Lung (tissue), 12 donors: ENCODE data around the gene KPNA2. TPM values are rescaled to one million over a fixed set of nuclear protein-coding genes. Genes with fewer than 3 reads are reported as not detected.

Source experiments
- ATAC-seq: fragments of 200-7000 bp; cut with Tn5 transposase; one replicate; pipeline ENCODE4 v1.9.1; 2020; ENCODE audit warnings: moderate number of reproducible peaks; ENCODE audit not compliant: insufficient read depth, low FRiP score
- DNase-seq, 3 donors: peaks; one replicate each; pipeline ENCODE4 v3.0.0-alpha.2; 2013 to 2017
- H3K27ac ChIP-seq, 2 donors: one replicate each; pipeline ENCODE4 v1.5.1; 2013; ENCODE audit warnings: mild to moderate bottlenecking in 2 of 2, moderate library complexity in 2 of 2, control low read depth in 1 of 2, inconsistent platforms in 1 of 2, low read depth in 1 of 2, low read length in 1 of 2
- H3K27me3 ChIP-seq, 3 donors: one replicate each; pipeline ENCODE4 v1.5.1; 2013; ENCODE audit warnings: low read length in 2 of 3; ENCODE audit not compliant: control insufficient read depth in 3 of 3, insufficient read depth in 3 of 3
- H3K36me3 ChIP-seq, 4 donors: one replicate each; pipeline ENCODE4 v1.5.1; 2013; ENCODE audit warnings: low read length in 4 of 4, mild to moderate bottlenecking in 1 of 4, moderate library complexity in 1 of 4; ENCODE audit not compliant: control insufficient read depth in 4 of 4, insufficient read depth in 4 of 4
- H3K4me1 ChIP-seq, 5 donors: one replicate each; pipeline ENCODE4 v1.5.1; 2013; ENCODE audit warnings: low read length in 5 of 5, mild to moderate bottlenecking in 2 of 5, moderate library complexity in 1 of 5; ENCODE audit not compliant: control insufficient read depth in 5 of 5, insufficient read depth in 5 of 5
- H3K4me3 ChIP-seq: one replicate; pipeline ENCODE4 v1.5.1; 2013; ENCODE audit warnings: mild to moderate bottlenecking, control low read depth, moderate library complexity
- H3K9ac ChIP-seq, 2 donors: one replicate each; pipeline ENCODE4 v1.5.1; 2013; ENCODE audit warnings: low read length in 2 of 2, control low read depth in 1 of 2; ENCODE audit not compliant: insufficient read depth in 1 of 2
- H3K9me3 ChIP-seq, 4 donors: one replicate each; pipeline ENCODE4 v1.5.1; 2013; ENCODE audit warnings: low read length in 3 of 4, mild to moderate bottlenecking in 1 of 4, moderate library complexity in 1 of 4; ENCODE audit not compliant: control insufficient read depth in 4 of 4, insufficient read depth in 3 of 4
- CTCF ChIP-seq: IDR thresholded peaks from 2 replicates; pipeline ENCODE4 v1.5.1; 2012; ENCODE audit warnings: mild to moderate bottlenecking; ENCODE audit errors: control extremely low read depth, extremely low read depth
- WGBS, 2 donors: extraction: QIAGEN DNeasy Blood & Tissue Kit; methylation state at CpG; one replicate each; pipeline ENCODE4 v1.1.7; 2013; 5-methylcytosine and 5-hydroxymethylcytosine counted together
- polyA plus RNA-seq, 2 donors: library from polyadenylated mRNA; stranded (reverse); fragments of 200-250 nt; gene quantifications; one replicate each; pipeline ENCODE4 v1.2.1, GENCODE V29; 2013
- total RNA-seq, 2 donors: library from RNA; depleted of rRNA in 1 of 2; stranded (reverse); fragments of >200 nt in 1 of 2; gene quantifications; one replicate each; pipeline ENCODE4 v1.2.1, GENCODE V29; 2014 to 2021
- donor health status: control.
- donor health status: control.
- donor health status: Bipolar disorder and iron deficiency.
- donor health status: healthy.
- donor health status: DM: yes; HTN: yes; CAD: no.

The KPNA2 gene
- total and polyA plus RNA-seq, 4 donors, result 16.1 to 24.4 (median 18.8) TPM

GRCh38 chr17:68054296-68054900, 18.9 kb downstream of the KPNA2 start:
- Histone ChIP-seq H3K36me3 (no peaks in the 10 kb centered on the region), H3K9ac (peak overlapping the region in 1 of 2 donors; percentile 49), H3K4me3 (no peak overlapping the region), H3K9me3 (no peaks in the 10 kb centered on the region), H3K4me1 (peaks cover 0 to 14% (median 4%) of the 10 kb centered on the region in 5 donors), H3K27ac (peak overlapping the region; percentile 59 to 75), H3K27me3 (no peaks in the 10 kb centered on the region)
- 19 to 32% methylated on average over 11 of the region's 11 CpGs for WGBS, 2 donors
- peak; percentile 78 to 85 (median 80) for DNase-seq
- peak; percentile 61 for ATAC-seq
- no peak for TF ChIP-seq CTCF

- peak; percentile 29 for ATAC-seq
- H3K27ac ChIP-seq, result no peak overlapping the region
- H3K9me3 ChIP-seq, result no peaks in the 10 kb centered on the region
- no peak overlapping the region for H3K9ac ChIP-seq
- DNase-seq, result peak in 1 of 3 donors; percentile 8
- no peak overlapping the region for H3K4me3 ChIP-seq
- H3K4me1 ChIP-seq, result peaks cover 0 to 18% (median 4%) of the 10 kb centered on the region in 5 donors
- 50 to 51% methylated on average over 4 of the region's 4 CpGs for WGBS, 2 donors
- no peaks in the 10 kb centered on the region for H3K36me3 ChIP-seq
- no peaks in the 10 kb centered on the region for H3K27me3 ChIP-seq
- peak; percentile 8 for TF ChIP-seq CTCF
Measured at GRCh38 chr17:68057531-68057952, 22.0 kb downstream of the KPNA2 start.

GRCh38 chr17:68060336-68060735, 24.8 kb downstream of the KPNA2 start:
- Histone ChIP-seq H3K4me1 (peaks cover 0 to 4% (median 0%) of the 10 kb centered on the region in 5 donors), H3K27me3 (no peaks in the 10 kb centered on the region), H3K4me3 (no peak overlapping the region), H3K27ac (no peak overlapping the region), H3K9me3 (no peaks in the 10 kb centered on the region), H3K9ac (no peak overlapping the region), H3K36me3 (no peaks in the 10 kb centered on the region)
- WGBS, 2 donors, result 85 to 87% methylated on average over 2 of the region's 2 CpGs
- ATAC-seq (no peak), DNase-seq (no peak)
- TF ChIP-seq CTCF, result no peak
